Measurements from ENCODE around the gene RPGRIP1. TPM values are rescaled to one million over a fixed set of nuclear protein-coding genes. Genes with fewer than 3 reads are reported as not detected.

RPGRIP1 gene
- total RNA-seq (2022; extraction: Qiagen RNA extraction; ENCODE audit: low read depth) = 0.16 to 0.74 TPM (median 0.37 TPM) in 4 of 5 replicates, not detected in the other

GRCh38 chr14:21279783-21280182 is at the start of gene RPGRIP1:
Gene RPGRIP1 (plus strand): TSS chr14:21280083. CDS start chr14:21287977, 7,894 bp downstream.

GRCh38 chr14:21269252-21270046 is 10.4 kb upstream of the RPGRIP1 start, which contains the start of gene HNRNPC:
Gene HNRNPC (minus strand): TSS chr14:21269442. CDS start chr14:21234193, 35,249 bp downstream.

Other genes with a start within 250 kb of the RPGRIP1 start
- gene TPPP2, start 249.9 kb upstream of the RPGRIP1 start, total RNA-seq (2022; extraction: Qiagen RNA extraction; ENCODE audit: low read depth) = not detected in 5 replicates
- gene RNASE13, start 245.3 kb upstream of the RPGRIP1 start, total RNA-seq (2022; extraction: Qiagen RNA extraction; ENCODE audit: low read depth) = not detected in 5 replicates
- not detected in 5 replicates for gene RNASE7, start 237.7 kb upstream of the RPGRIP1 start, total RNA-seq (2022; extraction: Qiagen RNA extraction; ENCODE audit: low read depth)
- not detected in 5 replicates for gene RNASE8, start 222.3 kb upstream of the RPGRIP1 start, total RNA-seq (2022; extraction: Qiagen RNA extraction; ENCODE audit: low read depth)
- 6.5 to 13.7 TPM (median 10.8 TPM) in 5 replicates for gene ARHGEF40, start 209.8 kb upstream of the RPGRIP1 start, total RNA-seq (2022; extraction: Qiagen RNA extraction; ENCODE audit: low read depth)
- gene ZNF219, start 181.4 kb upstream of the RPGRIP1 start, total RNA-seq (2022; extraction: Qiagen RNA extraction; ENCODE audit: low read depth) = 14.7 to 32.8 TPM (median 31.7 TPM) in 5 replicates
- gene TMEM253, start 179.0 kb upstream of the RPGRIP1 start, total RNA-seq (2022; extraction: Qiagen RNA extraction; ENCODE audit: low read depth) = 0.29 to 1.3 TPM (median 0.84 TPM) in 5 replicates
- not detected in 5 replicates for gene OR5AU1, start 124.0 kb upstream of the RPGRIP1 start, total RNA-seq (2022; extraction: Qiagen RNA extraction; ENCODE audit: low read depth)
- 768 to 1,101 TPM (median 847 TPM) in 5 replicates for gene HNRNPC, start 10.6 kb upstream of the RPGRIP1 start, total RNA-seq (2022; extraction: Qiagen RNA extraction; ENCODE audit: low read depth)
- 99.3 to 122 TPM (median 100 TPM) in 5 replicates for gene SUPT16H, start 103.9 kb downstream of the RPGRIP1 start, total RNA-seq (2022; extraction: Qiagen RNA extraction; ENCODE audit: low read depth)
- 38.8 to 42.2 TPM (median 41.1 TPM) in 5 replicates for gene CHD8, start 176.0 kb downstream of the RPGRIP1 start, total RNA-seq (2022; extraction: Qiagen RNA extraction; ENCODE audit: low read depth)
- 9.2 to 14.2 TPM (median 12.8 TPM) in 5 replicates for gene RAB2B, start 196.9 kb downstream of the RPGRIP1 start, total RNA-seq (2022; extraction: Qiagen RNA extraction; ENCODE audit: low read depth)
- gene TOX4, start 197.1 kb downstream of the RPGRIP1 start, total RNA-seq (2022; extraction: Qiagen RNA extraction; ENCODE audit: low read depth) = 44.5 to 71.9 TPM (median 67.1 TPM) in 5 replicates
- 37.8 to 53.9 TPM (median 51.8 TPM) in 5 replicates for gene METTL3, start 231.3 kb downstream of the RPGRIP1 start, total RNA-seq (2022; extraction: Qiagen RNA extraction; ENCODE audit: low read depth)
- gene SALL2, start 246.3 kb downstream of the RPGRIP1 start, total RNA-seq (2022; extraction: Qiagen RNA extraction; ENCODE audit: low read depth) = 0.61 to 1.1 TPM (median 0.87 TPM) in 5 replicates